Suprapubic skin (tissue), 3 donors: ENCODE results near the gene MRPL16.

ENCODE experiments used
- CTCF ChIP-seq, 2 donors: fragments of 200-600 bp in 1 of 2; fragments of 450-650 bp in 1 of 2; sonication (generic) in 1 of 2; IDR thresholded peaks; one replicate each; pipeline ENCODE4 v1.5.1; 2016 to 2019; ENCODE audit warnings: antibody characterized with exemption in 2 of 2, mild to moderate bottlenecking in 1 of 2, moderate library complexity in 1 of 2
- POLR2AphosphoS5 ChIP-seq, 3 donors: sonication (generic); formaldehyde crosslinking; IDR thresholded peaks; one replicate each; pipeline ENCODE4 v1.6.1; 2017; ENCODE audit warnings: antibody characterized with exemption in 3 of 3

GRCh38 chr11:59814021-59814420, 3.4 kb upstream of the MRPL16 start:
- no peak for TF ChIP-seq POLR2AphosphoS5 (IDR thresholded peaks at IDR 0.05)
- no peak for TF ChIP-seq CTCF (IDR thresholded peaks at IDR 0.05)
